ENCODE results near the gene C10orf67. TPM values are rescaled to one million over a fixed set of nuclear protein-coding genes. Genes with fewer than 3 reads are reported as not detected.

C10orf67 gene
- total and polyA plus RNA-seq, 2 of the 8 experiments (the other 6 are each of a cell fraction or from before 2014, with no cell fraction given), result 0.05 to 0.11 TPM

- Histone ChIP-seq H2BK12ac (ENCODE audit: low read depth, low read length) (no peak overlapping the region), H3K9ac (replicated peaks in 1 of 4; ENCODE audit: extremely low read depth in 1 of 4, low read depth in 3 of 4, low read length in 3 of 4) (no peak overlapping the region), H3K23ac (ENCODE audit: insufficient read length) (no peak overlapping the region), H2AFZ (ENCODE audit: low read length) (no peak overlapping the region), H3K36me3 (ENCODE audit: control insufficient read depth in 2 of 4, insufficient read depth in 4 of 4, low read length in 3 of 4) (no peaks in the 10 kb centered on the region), H4K8ac (ENCODE audit: extremely low read depth, insufficient read depth, low read length) (no peak overlapping the region), H3K79me1 (ENCODE audit: low read depth, low read length) (no peaks in the 10 kb centered on the region), H2BK15ac (ENCODE audit: low read length) (peak overlapping the region; percentile 9; the same call in 1 of the 2 replicates), H3K56ac (replicated peaks; ENCODE audit: insufficient read length, low read depth, low read length) (no peak overlapping the region), H3K27me3 (replicated peaks in 1 of 4; ENCODE audit: control insufficient read depth in 3 of 4, extremely low read depth in 1 of 4, insufficient read depth in 3 of 4, low read length in 3 of 4) (no peaks in the 10 kb centered on the region; a peak in 2 of 7 replicates), H3K23me2 (ENCODE audit: low read depth, low read length) (no peaks in the 10 kb centered on the region), H3K4me2 (ENCODE audit: insufficient read depth in 1 of 2, low read depth in 2 of 2, low read length in 2 of 2) (no peak overlapping the region), H3K4ac (replicated peaks; ENCODE audit: insufficient read length, low read depth, low read length) (no peak overlapping the region), H3K79me2 (ENCODE audit: control insufficient read depth in 1 of 2, insufficient read depth in 2 of 2, low read length in 2 of 2) (no peaks in the 10 kb centered on the region), H2BK20ac (ENCODE audit: low read length) (no peak overlapping the region), H2AK5ac (ENCODE audit: low read depth, low read length) (no peak overlapping the region), H3K27ac (ENCODE audit: low read depth, low read length) (no peak overlapping the region), H4K20me1 (replicated peaks in 1 of 2; ENCODE audit: control insufficient read depth in 1 of 2, insufficient read depth in 2 of 2, low read length in 2 of 2) (peaks cover 0 to 2% of the 10 kb centered on the region in 2 experiments), H2BK5ac (ENCODE audit: low read depth, low read length) (no peak overlapping the region), H3K14ac (ENCODE audit: insufficient read length) (no peak overlapping the region), H3K18ac (ENCODE audit: extremely low read depth, low read length) (no peak overlapping the region), H3K4me1 (replicated peaks in 1 of 4; ENCODE audit: control insufficient read depth in 3 of 4, insufficient read depth in 4 of 4, low read length in 3 of 4) (peaks cover 0 to 2% (median under 1%) of the 10 kb centered on the region in 4 experiments; a peak in 3 of 7 replicates), H2BK120ac (replicated peaks; ENCODE audit: low read depth, low read length) (no peak overlapping the region), H3K4me3 (ENCODE audit: extremely low read depth in 1 of 4, insufficient read depth in 2 of 4, low read depth in 3 of 4, low read length in 4 of 4) (no peak overlapping the region), H4K91ac (replicated peaks; ENCODE audit: insufficient read length, low read length) (no peak overlapping the region), H3K9me3 (ENCODE audit: insufficient read depth in 2 of 2, low read depth in 1 of 2, low read length in 1 of 2) (no peaks in the 10 kb centered on the region), H4K5ac (ENCODE audit: insufficient read length, low read depth, low read length) (no peak overlapping the region)
- ChIA-PET POLR2A (ENCODE audit: partially characterized antibody) (no interaction called here), CTCF (ENCODE audit: partially characterized antibody) (interaction anchor here (1.3 to 10.3 kb wide), 2 partner anchors 33 to 136 kb away, joined by 3 to 183 read pairs; no protein-coding TSS in a partner anchor)
- FAIRE-seq, result no peak
- DNase-seq (ENCODE audit: low read depth in 1 of 2, low spot score in 2 of 2), result no peak
- TF ChIP-seq CREB1 (IDR thresholded peaks at IDR 0.05) (no peak), TBP (IDR thresholded peaks at IDR 0.05; ENCODE audit: low read depth, low read length) (no peak), E2F6 (IDR thresholded peaks at IDR 0.05) (no peak), POLR2AphosphoS5 (IDR thresholded peaks at IDR 0.05; ENCODE audit: low read depth, low read length) (no peak), NRF1 (IDR thresholded peaks at IDR 0.05; ENCODE audit: low read depth, low read length) (no peak), KDM1A (IDR thresholded peaks at IDR 0.05; ENCODE audit: borderline replicate concordance, low read length) (no peak)
- 93% methylated on average over 7 of the region's 7 CpGs; no CpG with 5 or more reads in 1 of the 2 experiments for WGBS, 2 experiments (ENCODE audit: extremely low coverage in 1 of 2, insufficient coverage in 1 of 2, insufficient read length in 1 of 2, insufficient replicate concordance in 2 of 2, low coverage in 1 of 2, low lambda C conversion rate in 2 of 2, missing lambda C conversion rate in 1 of 2)
Observed at GRCh38 chr10:23155169-23155568, 189.4 kb downstream of the C10orf67 start.

Measured in H1 (cell line).